Upper lobe of left lung (tissue), 6 donors: ENCODE measurements around the gene WBP2NL. TPM values are rescaled to one million over a fixed set of nuclear protein-coding genes. Genes with fewer than 3 reads are reported as not detected.
A peak's percentile ranks its signal among the peaks of the same experiment; 100 is the strongest.

Experiments
- ATAC-seq, 2 donors: fragments of 200-7000 bp; cut with Tn5 transposase; one replicate each; pipeline ENCODE4 v1.9.1; 2022; ENCODE audit warnings: mild to moderate bottlenecking in 2 of 2, moderate library complexity in 2 of 2; ENCODE audit not compliant: low FRiP score in 2 of 2
- DNase-seq, 2 donors: peaks; one replicate each; pipeline ENCODE4 v3.0.0-alpha.2; 2019 to 2020
- H3K27ac ChIP-seq, 4 donors: fragments of 200-600 bp; sonication (generic); one replicate each; pipeline ENCODE4 v1.5.1; 2016 to 2019
- H3K27me3 ChIP-seq, 4 donors: fragments of 200-600 bp; sonication (generic); one replicate each; pipeline ENCODE4 v1.5.1; 2017 to 2019
- H3K36me3 ChIP-seq, 4 donors: fragments of 200-600 bp; sonication (generic); one replicate each; pipeline ENCODE4 v1.5.1; 2016 to 2019
- H3K4me1 ChIP-seq, 4 donors: fragments of 200-600 bp; sonication (generic); one replicate each; pipeline ENCODE4 v1.5.1; 2018 to 2019
- H3K4me3 ChIP-seq, 4 donors: fragments of 200-600 bp; sonication (generic); one replicate each; pipeline ENCODE4 v1.5.1; 2017 to 2019; ENCODE audit warnings: mild to moderate bottlenecking in 2 of 4, moderate library complexity in 1 of 4
- H3K9me3 ChIP-seq, 4 donors: fragments of 200-600 bp; sonication (generic); one replicate each; pipeline ENCODE4 v1.5.1; 2018 to 2019
- CTCF ChIP-seq, 6 experiments: fragments of 450-650 bp in 4 of 6; fragments of 200-600 bp in 2 of 6; sonication (generic) in 2 of 6; IDR thresholded peaks; one replicate each; pipeline ENCODE4 v1.5.1; 2016 to 2019; ENCODE audit warnings: antibody characterized with exemption in 6 of 6
- EP300 ChIP-seq, 4 donors: sonication (generic); formaldehyde crosslinking; IDR thresholded peaks; one replicate each; pipeline ENCODE4 v1.5.1; 2017; ENCODE audit warnings: antibody characterized with exemption in 4 of 4, control low read depth in 2 of 4
- POLR2A ChIP-seq, 4 donors: fragments of 450-650 bp; IDR thresholded peaks; one replicate each; pipeline ENCODE4 v1.5.1; 2016 to 2017; ENCODE audit warnings: antibody characterized with exemption in 4 of 4, mild to moderate bottlenecking in 2 of 4
- POLR2AphosphoS5 ChIP-seq, 2 donors: sonication (generic); formaldehyde crosslinking; IDR thresholded peaks; one replicate each; pipeline ENCODE4 v1.5.1; 2017; ENCODE audit warnings: antibody characterized with exemption in 2 of 2
- WGBS, 2 donors: methylation state at CpG; one replicate each; pipeline ENCODE4 v1.1.5; 2017 to 2018; 5-methylcytosine and 5-hydroxymethylcytosine counted together
- total RNA-seq, 6 donors: library from RNA; depleted of rRNA in 4 of 6; stranded (reverse); fragments of >200 nt in 4 of 6; gene quantifications; one replicate each; pipeline versions ENCODE4 v1.1.0 to v1.2.1, GENCODE V29; 2016 to 2021
- donor health status: DM: no; HTN: no; CAD: no; lungs with moderate emphysema.
- donor health status: DM: no; HTN: yes; CAD: no; lungs with severe emphysema.

WBP2NL gene
- total RNA-seq, 6 donors from 2014 or later: 0.74 to 6.8 (median 2.0) TPM

- no peak overlapping the region for H3K27ac ChIP-seq
- no peaks in the 10 kb centered on the region for H3K4me1 ChIP-seq
- H3K27me3 ChIP-seq: no peaks in the 10 kb centered on the region
- TF ChIP-seq CTCF (IDR thresholded peaks at IDR 0.05): no peak
- TF ChIP-seq POLR2A (IDR thresholded peaks at IDR 0.05): no peak
- TF ChIP-seq EP300 (IDR thresholded peaks at IDR 0.05): no peak
- TF ChIP-seq POLR2AphosphoS5 (IDR thresholded peaks at IDR 0.05): no peak
- H3K9me3 ChIP-seq: peaks cover 0 to 7% (median 5%) of the 10 kb centered on the region in 4 donors
- 94% methylated on average over 7 of the region's 7 CpGs for WGBS, 2 donors
- H3K4me3 ChIP-seq: no peak overlapping the region
- ATAC-seq (peak in 1 of 2 donors; percentile 17), DNase-seq (no peak)
- peaks cover 4 to 75% (median 53%) of the 10 kb centered on the region in 4 donors for H3K36me3 ChIP-seq
Measured at GRCh38 chr22:42061041-42061440, 62.5 kb downstream of the WBP2NL start.

- Histone ChIP-seq H3K4me3 (no peak overlapping the region), H3K27ac (no peak overlapping the region), H3K4me1 (no peaks in the 10 kb centered on the region), H3K36me3 (peaks cover 4 to 90% (median 68%) of the 10 kb centered on the region in 4 donors), H3K27me3 (no peaks in the 10 kb centered on the region), H3K9me3 (no peaks in the 10 kb centered on the region)
- DNase-seq (no peak), ATAC-seq (no peak)
- TF ChIP-seq POLR2AphosphoS5 (IDR thresholded peaks at IDR 0.05) (no peak), EP300 (IDR thresholded peaks at IDR 0.05) (no peak)
- WGBS, 2 donors: 96 to 98% methylated on average over 6 to 10 of the region's 10 CpGs
Measured at GRCh38 chr22:42062506-42063170, 64.0 kb downstream of the WBP2NL start.

- ATAC-seq: no peak
- H3K27me3 ChIP-seq: no peaks in the 10 kb centered on the region
- H3K36me3 ChIP-seq: peaks cover 4 to 79% (median 64%) of the 10 kb centered on the region in 4 donors
- no peak overlapping the region for H3K4me3 ChIP-seq
- TF ChIP-seq POLR2AphosphoS5 (IDR thresholded peaks at IDR 0.05): no peak
- TF ChIP-seq CTCF (IDR thresholded peaks at IDR 0.05): no peak
- no peak for TF ChIP-seq POLR2A (IDR thresholded peaks at IDR 0.05)
- TF ChIP-seq EP300 (IDR thresholded peaks at IDR 0.05): no peak
- H3K27ac ChIP-seq: no peak overlapping the region
- no peak for DNase-seq
- H3K9me3 ChIP-seq: no peaks in the 10 kb centered on the region
- 91 to 100% methylated on average over 1 of the region's 1 CpG for WGBS, 2 donors
- H3K4me1 ChIP-seq: peaks cover 1 to 13% (median 5%) of the 10 kb centered on the region in 4 donors
Measured at GRCh38 chr22:42064629-42065028, 66.0 kb downstream of the WBP2NL start.

GRCh38 chr22:42065438-42066125 is 67.0 kb downstream of the WBP2NL start:
- H3K27ac ChIP-seq: no peak overlapping the region
- H3K27me3 ChIP-seq: no peaks in the 10 kb centered on the region
- DNase-seq (no peak), ATAC-seq (no peak)
- H3K4me3 ChIP-seq: no peak overlapping the region
- H3K36me3 ChIP-seq: peaks cover 4 to 70% (median 55%) of the 10 kb centered on the region in 4 donors
- no peaks in the 10 kb centered on the region for H3K9me3 ChIP-seq
- TF ChIP-seq EP300 (IDR thresholded peaks at IDR 0.05) (no peak), POLR2AphosphoS5 (IDR thresholded peaks at IDR 0.05) (no peak), CTCF (IDR thresholded peaks at IDR 0.05) (no peak), POLR2A (IDR thresholded peaks at IDR 0.05) (no peak)
- WGBS, 2 donors: 89 to 92% methylated on average over 9 to 13 of the region's 13 CpGs
- H3K4me1 ChIP-seq: peaks cover 8 to 20% (median 10%) of the 10 kb centered on the region in 4 donors

- no peak overlapping the region for H3K4me3 ChIP-seq
- DNase-seq (peak in 1 of 2 donors; percentile 33), ATAC-seq (no peak)
- TF ChIP-seq EP300 (IDR thresholded peaks at IDR 0.05): no peak
- TF ChIP-seq CTCF (IDR thresholded peaks at IDR 0.05): no peak
- no peak for TF ChIP-seq POLR2A (IDR thresholded peaks at IDR 0.05)
- TF ChIP-seq POLR2AphosphoS5 (IDR thresholded peaks at IDR 0.05): no peak
- 93 to 100% methylated on average over 3 to 7 of the region's 7 CpGs for WGBS, 2 donors
- no peaks in the 10 kb centered on the region for H3K9me3 ChIP-seq
- no peak overlapping the region for H3K27ac ChIP-seq
- H3K27me3 ChIP-seq: no peaks in the 10 kb centered on the region
- H3K4me1 ChIP-seq: peaks cover 12 to 23% (median 14%) of the 10 kb centered on the region in 4 donors
- peaks cover under 1 to 63% (median 48%) of the 10 kb centered on the region in 4 donors for H3K36me3 ChIP-seq
Measured at GRCh38 chr22:42066126-42066761, 67.7 kb downstream of the WBP2NL start.
